Neuronal stem cell (in vitro differentiated cells): ENCODE results near the gene FAM20C.
A peak's percentile ranks its signal among the peaks of the same experiment; 100 is the strongest.

Experiments used
- DNase-seq: peaks from one replicate; pipeline ENCODE4 v3.0.0-alpha.2; 2013; ENCODE audit warnings: low spot score
- H2AFZ ChIP-seq: one replicate; pipeline ENCODE4 v1.6.1; 2013; ENCODE audit warnings: mild to moderate bottlenecking, low read length, inconsistent platforms
- H2AK5ac ChIP-seq: 2 replicates; pipeline ENCODE4 v1.6.1; 2013; ENCODE audit warnings: low read depth, mild to moderate bottlenecking, inconsistent platforms, low read length, moderate library complexity, mixed read lengths
- H2BK120ac ChIP-seq: 2 replicates; pipeline ENCODE4 v1.6.1; 2013; ENCODE audit warnings: low read depth, mild to moderate bottlenecking, inconsistent platforms, low read length, moderate library complexity, mixed read lengths
- H2BK12ac ChIP-seq: one replicate; pipeline ENCODE4 v1.6.1; 2013; ENCODE audit warnings: low read length, inconsistent platforms
- H2BK15ac ChIP-seq: 2 replicates; pipeline ENCODE4 v1.6.1; 2013; ENCODE audit warnings: mild to moderate bottlenecking, low read length, inconsistent platforms, mixed read lengths
- H2BK5ac ChIP-seq: one replicate; pipeline ENCODE4 v1.6.1; 2013; ENCODE audit warnings: inconsistent platforms, mild to moderate bottlenecking, low read length, moderate library complexity
- H3K14ac ChIP-seq: one replicate; pipeline ENCODE4 v1.6.1; 2013; ENCODE audit warnings: low read length, inconsistent platforms
- H3K18ac ChIP-seq: 2 replicates; pipeline ENCODE4 v1.6.1; 2013; ENCODE audit warnings: low read length, inconsistent platforms
- H3K23ac ChIP-seq: 2 replicates; pipeline ENCODE4 v1.6.1; 2013; ENCODE audit warnings: low read depth, mild to moderate bottlenecking, mixed read lengths, low read length, inconsistent platforms; ENCODE audit not compliant: poor library complexity
- H3K27ac ChIP-seq: replicated peaks from 3 replicates; pipeline ENCODE4 v1.5.1; 2013; ENCODE audit warnings: low read length, inconsistent platforms
- H3K27me3 ChIP-seq, 3 experiments: 2 replicates each; pipeline ENCODE4 v1.6.1; 2013; ENCODE audit warnings: low read length in 3 of 3, mild to moderate bottlenecking in 2 of 3, inconsistent platforms in 1 of 3, low read depth in 1 of 3, mixed read lengths in 1 of 3, moderate library complexity in 1 of 3; ENCODE audit not compliant: control insufficient read depth in 3 of 3, insufficient read depth in 3 of 3
- H3K36me3 ChIP-seq, 2 donors: replicated peaks in 1 of 2; 2 replicates each; pipeline ENCODE4 v1.6.1; 2013; ENCODE audit warnings: low read length in 2 of 2; ENCODE audit not compliant: control insufficient read depth in 2 of 2, insufficient read depth in 2 of 2
- H3K4ac ChIP-seq: 2 replicates; pipeline ENCODE4 v1.6.1; 2013; ENCODE audit warnings: inconsistent platforms, mild to moderate bottlenecking, low read length, moderate library complexity
- H3K4me1 ChIP-seq, 2 donors: 1 replicate in 1 of 2; 2 replicates in 1 of 2; pipeline ENCODE4 v1.6.1; 2013; ENCODE audit warnings: low read length in 2 of 2, low read depth in 1 of 2; ENCODE audit not compliant: control insufficient read depth in 2 of 2, insufficient read depth in 1 of 2
- H3K4me2 ChIP-seq: one replicate; pipeline ENCODE4 v1.6.1; 2013; ENCODE audit warnings: mild to moderate bottlenecking, low read length, inconsistent platforms; ENCODE audit not compliant: insufficient read depth, poor library complexity, severe bottlenecking
- H3K4me3 ChIP-seq, 2 donors: 2 replicates each; pipeline ENCODE4 v1.5.1; 2013; ENCODE audit warnings: low read length in 2 of 2, mild to moderate bottlenecking in 2 of 2, inconsistent platforms in 1 of 2, moderate library complexity in 1 of 2
- H3K79me1 ChIP-seq: one replicate; pipeline ENCODE4 v1.6.1; 2013; ENCODE audit warnings: low read depth, mild to moderate bottlenecking, inconsistent platforms, low read length, moderate library complexity
- H3K9ac ChIP-seq: one replicate; pipeline ENCODE4 v1.6.1; 2013; ENCODE audit warnings: mild to moderate bottlenecking, low read depth, low read length, inconsistent platforms; ENCODE audit not compliant: poor library complexity
- H3K9me3 ChIP-seq, 2 donors: replicated peaks in 1 of 2; 2 replicates each; pipeline versions ENCODE3 to v1.6.1; 2013; ENCODE audit warnings: low read length in 2 of 2, mild to moderate bottlenecking in 2 of 2, inconsistent platforms in 1 of 2, low read depth in 1 of 2, mixed read lengths in 1 of 2, moderate library complexity in 1 of 2; ENCODE audit not compliant: control insufficient read depth in 2 of 2, insufficient read depth in 1 of 2
- H4K8ac ChIP-seq: one replicate; pipeline ENCODE4 v1.6.1; 2013; ENCODE audit warnings: low read depth, mild to moderate bottlenecking, inconsistent platforms, low read length, moderate library complexity
- H4K91ac ChIP-seq: one replicate; pipeline ENCODE4 v1.6.1; 2013; ENCODE audit warnings: low read length, low read depth, mild to moderate bottlenecking, inconsistent platforms; ENCODE audit not compliant: poor library complexity
- WGBS, 2 donors: extraction: QIAGEN DNeasy Blood & Tissue Kit; methylation state at CpG; one replicate each; pipeline ENCODE4 v1.1.7; 2013; ENCODE audit warnings: missing lambda C conversion rate in 2 of 2, mixed read lengths in 1 of 2; ENCODE audit not compliant: insufficient read length in 2 of 2, insufficient replicate concordance in 1 of 2; ENCODE audit errors: extremely low coverage in 2 of 2; 5-methylcytosine and 5-hydroxymethylcytosine counted together

Gene FAM20C

DNA sequence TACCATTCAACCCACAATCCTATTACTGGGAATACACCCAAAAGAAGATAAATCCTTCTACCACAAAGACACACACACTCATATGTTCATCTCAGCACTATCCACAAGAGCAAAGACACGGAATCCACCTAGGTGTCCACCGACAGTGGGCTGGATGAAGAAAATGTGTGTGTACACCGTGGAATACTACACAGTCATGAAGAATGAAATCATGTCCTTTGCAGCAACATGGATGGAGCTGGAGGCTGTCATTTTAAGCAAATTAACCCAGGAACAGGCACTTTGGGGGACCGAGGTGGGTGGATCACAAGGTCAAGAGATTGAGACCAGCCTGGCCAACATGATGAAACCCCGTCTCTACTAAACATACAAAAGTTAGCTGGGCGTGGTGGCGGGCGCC is 89.3 kb downstream of the FAM20C start:
- Histone ChIP-seq H2BK15ac (no peak overlapping the region), H3K4ac (no peak overlapping the region), H3K36me3 (no peaks in the 10 kb centered on the region), H3K27ac (no peak overlapping the region), H4K91ac (no peak overlapping the region), H3K9me3 (peaks cover 0 to 2% of the 10 kb centered on the region in 2 donors), H3K27me3 (peaks cover 0 to 12% (median 0%) of the 10 kb centered on the region in 3 experiments), H4K8ac (no peak overlapping the region), H2BK12ac (no peak overlapping the region), H3K23ac (no peak overlapping the region), H2AK5ac (no peak overlapping the region), H3K9ac (no peak overlapping the region), H3K79me1 (no peaks in the 10 kb centered on the region), H2BK120ac (no peak overlapping the region), H3K4me2 (no peak overlapping the region), H3K4me3 (no peak overlapping the region), H2AFZ (no peak overlapping the region), H2BK5ac (no peak overlapping the region), H3K14ac (no peak overlapping the region), H3K4me1 (no peaks in the 10 kb centered on the region), H3K18ac (no peak overlapping the region)
- no peak for DNase-seq
- no CpG with 5 or more reads among the region's 8 CpGs for WGBS, 2 donors

DNA sequence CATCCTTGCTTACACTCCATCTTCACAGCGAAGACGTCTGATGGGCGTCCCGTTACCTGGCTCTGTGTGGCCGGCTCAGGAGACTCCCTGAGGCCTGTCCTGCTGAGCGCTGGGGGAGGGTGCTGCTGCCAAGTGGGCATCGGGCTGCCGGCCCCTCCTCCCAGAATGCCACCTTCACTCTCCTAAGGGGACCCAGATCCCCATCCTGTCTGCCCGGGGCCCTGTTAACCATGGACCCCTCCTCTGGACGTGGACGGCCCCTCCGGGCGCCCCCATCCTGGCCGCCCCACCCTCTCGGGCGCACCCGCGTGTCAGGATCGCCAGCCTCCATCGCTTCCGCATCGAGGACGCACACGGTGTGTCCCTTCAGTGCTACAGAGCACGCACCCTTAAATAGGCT is 90.2 kb downstream of the FAM20C start:
- peak overlapping the region; percentile 28 for H3K18ac ChIP-seq
- H3K23ac ChIP-seq: no peak overlapping the region
- H4K91ac ChIP-seq: no peak overlapping the region
- H3K4me3 ChIP-seq: no peak overlapping the region
- no peaks in the 10 kb centered on the region for H3K36me3 ChIP-seq
- peak overlapping the region; percentile 71 for H3K14ac ChIP-seq
- peak overlapping the region; percentile 90 for H2AK5ac ChIP-seq
- no peak overlapping the region for H3K27ac ChIP-seq
- H3K4me1 ChIP-seq: no peaks in the 10 kb centered on the region
- H3K4ac ChIP-seq: no peak overlapping the region
- no peak for DNase-seq
- H3K79me1 ChIP-seq: no peaks in the 10 kb centered on the region
- WGBS, 2 donors: no CpG with 5 or more reads among the region's 25 CpGs
- H3K9ac ChIP-seq: no peak overlapping the region
- H3K9me3 ChIP-seq: peaks cover 0 to 2% of the 10 kb centered on the region in 2 donors
- H3K27me3 ChIP-seq: peaks cover 0 to 12% (median 0%) of the 10 kb centered on the region in 3 experiments
- H2AFZ ChIP-seq: no peak overlapping the region
- no peak overlapping the region for H4K8ac ChIP-seq
- H2BK120ac ChIP-seq: no peak overlapping the region
- no peak overlapping the region for H3K4me2 ChIP-seq
- no peak overlapping the region for H2BK5ac ChIP-seq
- no peak overlapping the region for H2BK12ac ChIP-seq
- H2BK15ac ChIP-seq: no peak overlapping the region

DNA sequence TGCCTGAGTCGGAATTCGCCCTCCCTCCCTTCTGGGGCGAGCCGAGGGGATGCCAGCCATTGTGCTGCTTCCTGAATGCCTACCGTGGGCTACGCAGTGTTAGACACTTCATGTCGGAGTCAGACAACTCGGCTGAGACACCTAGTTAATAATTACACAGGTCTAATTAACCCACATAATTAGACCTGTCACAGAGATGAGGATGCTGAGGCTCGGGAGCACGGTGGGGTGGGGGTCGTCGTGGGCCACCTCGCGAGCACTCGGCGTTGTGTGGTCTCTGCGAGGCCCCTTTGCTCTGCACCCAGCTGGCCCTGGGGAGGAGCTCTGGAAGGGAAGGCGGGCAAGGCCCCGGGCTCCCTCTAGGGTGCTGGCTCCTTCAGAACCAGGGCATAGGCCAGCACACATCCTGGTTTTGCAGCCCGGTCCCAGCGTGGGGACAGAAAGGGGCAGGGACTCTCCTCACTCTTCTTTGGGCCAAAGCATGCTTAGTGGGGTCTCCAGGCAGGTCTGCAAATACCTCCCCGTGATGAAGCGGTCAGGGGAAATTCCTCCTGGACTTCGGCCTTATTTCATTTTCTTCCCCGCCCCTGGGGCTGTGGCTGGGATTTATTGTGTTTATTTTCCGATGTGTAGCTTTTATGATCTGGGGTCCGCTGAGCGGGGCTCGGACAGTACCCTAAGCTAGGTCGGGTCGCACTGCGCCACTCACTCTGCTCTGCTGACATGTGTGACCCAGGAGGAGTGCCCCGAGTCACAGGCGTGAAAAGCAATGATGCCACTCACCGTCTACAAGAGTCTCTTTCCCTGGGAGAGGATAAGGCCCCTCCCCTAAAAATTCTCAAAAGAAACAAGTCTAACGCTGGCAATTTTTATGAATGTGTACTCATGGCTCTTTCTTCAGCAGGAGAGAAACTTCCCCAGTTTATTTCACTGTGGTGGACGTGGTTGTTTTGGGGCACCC is 92.7 kb downstream of the FAM20C start:
- H3K27me3 ChIP-seq: peaks cover 6 to 18% (median 12%) of the 10 kb centered on the region in 3 experiments
- H3K36me3 ChIP-seq: no peaks in the 10 kb centered on the region
- H3K4me2 ChIP-seq: no peak overlapping the region
- no peak overlapping the region for H3K23ac ChIP-seq
- no peak overlapping the region for H3K4me3 ChIP-seq
- H2BK120ac ChIP-seq: no peak overlapping the region
- H3K79me1 ChIP-seq: no peaks in the 10 kb centered on the region
- no peak overlapping the region for H2AFZ ChIP-seq
- DNase-seq: no peak
- no peak overlapping the region for H3K18ac ChIP-seq
- H2BK12ac ChIP-seq: no peak overlapping the region
- H3K9ac ChIP-seq: no peak overlapping the region
- peaks cover 0 to 2% of the 10 kb centered on the region in 2 donors for H3K9me3 ChIP-seq
- peak overlapping the region; percentile 48 for H2BK5ac ChIP-seq
- H3K27ac ChIP-seq: no peak overlapping the region
- H4K8ac ChIP-seq: peak overlapping the region; percentile 17
- no peak overlapping the region for H2BK15ac ChIP-seq
- peak overlapping the region; percentile 21 for H3K14ac ChIP-seq
- H3K4me1 ChIP-seq: no peaks in the 10 kb centered on the region
- no peak overlapping the region for H2AK5ac ChIP-seq
- no peak overlapping the region for H4K91ac ChIP-seq
- WGBS, 2 donors: no CpG with 5 or more reads among the region's 37 CpGs
- H3K4ac ChIP-seq: no peak overlapping the region

DNA sequence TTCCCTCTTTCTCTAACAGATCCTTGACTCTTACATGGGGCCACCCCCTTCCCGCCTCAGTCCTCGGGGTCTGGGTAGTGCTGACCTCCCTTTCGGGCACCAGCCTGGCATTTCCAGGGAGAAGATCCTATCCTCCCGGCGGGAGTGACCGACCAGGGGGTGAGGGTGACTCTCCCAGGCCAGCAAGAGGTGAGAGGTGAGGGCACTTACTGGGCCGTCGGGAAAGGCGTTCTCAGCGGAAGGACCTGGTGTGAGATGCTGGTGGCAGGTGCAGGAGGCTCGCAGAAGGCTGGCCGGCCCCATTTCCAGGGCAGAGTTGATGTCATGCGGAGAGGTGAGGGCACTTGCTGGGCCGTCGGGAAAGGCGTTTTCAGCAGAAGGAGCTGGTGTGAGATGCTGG is 93.4 kb downstream of the FAM20C start:
- Histone ChIP-seq H3K23ac (peak overlapping the region; percentile 67), H3K4me2 (no peak overlapping the region), H2AFZ (no peak overlapping the region), H3K4me1 (no peaks in the 10 kb centered on the region), H2AK5ac (no peak overlapping the region), H3K18ac (peak overlapping the region; percentile 64), H4K91ac (no peak overlapping the region), H4K8ac (no peak overlapping the region), H2BK12ac (no peak overlapping the region), H3K36me3 (no peaks in the 10 kb centered on the region), H3K27ac (no peak overlapping the region), H3K4me3 (no peak overlapping the region), H3K9me3 (peaks cover 0 to 2% of the 10 kb centered on the region in 2 donors), H3K9ac (peak overlapping the region; percentile 3), H3K14ac (no peak overlapping the region), H3K79me1 (no peaks in the 10 kb centered on the region), H3K27me3 (peaks cover 12 to 25% (median 12%) of the 10 kb centered on the region in 3 experiments), H3K4ac (no peak overlapping the region), H2BK5ac (no peak overlapping the region), H2BK120ac (no peak overlapping the region), H2BK15ac (no peak overlapping the region)
- no peak for DNase-seq
- no CpG with 5 or more reads among the region's 16 CpGs for WGBS, 2 donors
